ENCODE results near the gene OR4N5.
"Not testable (repeated sequence)": the region's sequence is repeated elsewhere in the genome, so short reads cannot be mapped to it uniquely, and the experiment has no call there.

OR4N5 gene

GRCh38 chr14:20144820-20145219 lies 6.2 kb downstream of the OR4N5 start:
- FAIRE-seq, result no peak

GRCh38 chr14:20164462-20164861 lies 25.8 kb downstream of the OR4N5 start:
- DNase-seq (ENCODE audit: insufficient read length, low spot score) (no peak), FAIRE-seq (no peak)
- TF ChIP-seq PAX5 (IDR thresholded peaks at IDR 0.05; ENCODE audit: insufficient read depth, low read length, severe bottlenecking), result no peak
- no peak for TF ChIP-seq POU2F2 (IDR thresholded peaks at IDR 0.05; ENCODE audit: low read depth, low read length)
- no peak for TF ChIP-seq POLR2A (IDR thresholded peaks at IDR 0.05; ENCODE audit: low read depth, low read length)
- TF ChIP-seq TAF1 (IDR thresholded peaks at IDR 0.05; ENCODE audit: low read depth, low read length), result no peak
- no peak for TF ChIP-seq POLR2AphosphoS5 (IDR thresholded peaks at IDR 0.05; ENCODE audit: low read depth, low read length)
- TF ChIP-seq SPI1 (IDR thresholded peaks at IDR 0.05; ENCODE audit: low read depth, low read length), result no peak

More at GRCh38 chr14:20144820-20145219, 6.2 kb downstream of the OR4N5 start:
- no peak for DNase-seq (ENCODE audit: insufficient read length, low spot score)
- no peak for TF ChIP-seq SPI1 (IDR thresholded peaks at IDR 0.05; ENCODE audit: low read depth, low read length)
- no peak for TF ChIP-seq POLR2AphosphoS5 (IDR thresholded peaks at IDR 0.05; ENCODE audit: low read depth, low read length)
- TF ChIP-seq POU2F2 (IDR thresholded peaks at IDR 0.05; ENCODE audit: low read depth, low read length), result no peak
- no peak for TF ChIP-seq POLR2A (IDR thresholded peaks at IDR 0.05; ENCODE audit: low read depth, low read length)
- no peak for TF ChIP-seq TAF1 (IDR thresholded peaks at IDR 0.05; ENCODE audit: low read depth, low read length)
- no peak for TF ChIP-seq PAX5 (IDR thresholded peaks at IDR 0.05; ENCODE audit: insufficient read depth, low read length, severe bottlenecking)

GRCh38 chr14:20167091-20167490 lies 28.5 kb downstream of the OR4N5 start:
- DNase-seq (ENCODE audit: insufficient read length, low spot score) (no peak), FAIRE-seq (no peak)
- TF ChIP-seq POLR2A (IDR thresholded peaks at IDR 0.05; ENCODE audit: low read depth, low read length) (no peak), TAF1 (IDR thresholded peaks at IDR 0.05; ENCODE audit: low read depth, low read length) (no peak), SPI1 (IDR thresholded peaks at IDR 0.05; ENCODE audit: low read depth, low read length) (no peak), POU2F2 (IDR thresholded peaks at IDR 0.05; ENCODE audit: low read depth, low read length) (no peak), POLR2AphosphoS5 (IDR thresholded peaks at IDR 0.05; ENCODE audit: low read depth, low read length) (no peak)

GRCh38 chr14:20169852-20170251 lies 31.2 kb downstream of the OR4N5 start:
- not testable (repeated sequence) for DNase-seq (ENCODE audit: insufficient read length, low spot score); FAIRE-seq

GRCh38 chr14:20174205-20174604 lies 35.6 kb downstream of the OR4N5 start:
- not testable (repeated sequence) for FAIRE-seq; DNase-seq (ENCODE audit: insufficient read length, low spot score)

- TF ChIP-seq TAF1 (IDR thresholded peaks at IDR 0.05; ENCODE audit: low read depth, low read length) (no peak), POLR2AphosphoS5 (IDR thresholded peaks at IDR 0.05; ENCODE audit: low read depth, low read length) (no peak), POLR2A (IDR thresholded peaks at IDR 0.05; ENCODE audit: low read depth, low read length) (no peak), PAX5 (IDR thresholded peaks at IDR 0.05; ENCODE audit: insufficient read depth, low read length, severe bottlenecking) (no peak), POU2F2 (IDR thresholded peaks at IDR 0.05; ENCODE audit: low read depth, low read length) (no peak), SPI1 (IDR thresholded peaks at IDR 0.05; ENCODE audit: low read depth, low read length) (no peak)
- no peak for DNase-seq (ENCODE audit: insufficient read length, low spot score)
- no peak for FAIRE-seq
Observed at GRCh38 chr14:20176330-20176729, 37.7 kb downstream of the OR4N5 start.

GRCh38 chr14:20177433-20177974 lies 38.9 kb downstream of the OR4N5 start:
- FAIRE-seq, result no peak
- no peak for DNase-seq (ENCODE audit: insufficient read length, low spot score)
- TF ChIP-seq TAF1 (IDR thresholded peaks at IDR 0.05; ENCODE audit: low read depth, low read length) (no peak), SPI1 (IDR thresholded peaks at IDR 0.05; ENCODE audit: low read depth, low read length) (no peak), POLR2AphosphoS5 (IDR thresholded peaks at IDR 0.05; ENCODE audit: low read depth, low read length) (no peak), POU2F2 (IDR thresholded peaks at IDR 0.05; ENCODE audit: low read depth, low read length) (no peak), PAX5 (IDR thresholded peaks at IDR 0.05; ENCODE audit: insufficient read depth, low read length, severe bottlenecking) (no peak), POLR2A (IDR thresholded peaks at IDR 0.05; ENCODE audit: low read depth, low read length) (no peak)

- no peak for TF ChIP-seq POLR2AphosphoS5 (IDR thresholded peaks at IDR 0.05; ENCODE audit: low read depth, low read length)
- no peak for TF ChIP-seq PAX5 (IDR thresholded peaks at IDR 0.05; ENCODE audit: insufficient read depth, low read length, severe bottlenecking)
- TF ChIP-seq SPI1 (IDR thresholded peaks at IDR 0.05; ENCODE audit: low read depth, low read length), result no peak
- no peak for TF ChIP-seq TAF1 (IDR thresholded peaks at IDR 0.05; ENCODE audit: low read depth, low read length)
- TF ChIP-seq POLR2A (IDR thresholded peaks at IDR 0.05; ENCODE audit: low read depth, low read length), result no peak
- TF ChIP-seq POU2F2 (IDR thresholded peaks at IDR 0.05; ENCODE audit: low read depth, low read length), result no peak
- FAIRE-seq (no peak), DNase-seq (ENCODE audit: insufficient read length, low spot score) (no peak)
Observed at GRCh38 chr14:20179218-20179617, 40.6 kb downstream of the OR4N5 start.

GRCh38 chr14:20179880-20180279 lies 41.3 kb downstream of the OR4N5 start:
- DNase-seq (ENCODE audit: insufficient read length, low spot score) (no peak), FAIRE-seq (no peak)
- TF ChIP-seq SPI1 (IDR thresholded peaks at IDR 0.05; ENCODE audit: low read depth, low read length) (no peak), PAX5 (IDR thresholded peaks at IDR 0.05; ENCODE audit: insufficient read depth, low read length, severe bottlenecking) (no peak), TAF1 (IDR thresholded peaks at IDR 0.05; ENCODE audit: low read depth, low read length) (no peak), POLR2A (IDR thresholded peaks at IDR 0.05; ENCODE audit: low read depth, low read length) (no peak)

GRCh38 chr14:20180486-20180885 lies 41.9 kb downstream of the OR4N5 start:
- TF ChIP-seq SPI1 (IDR thresholded peaks at IDR 0.05; ENCODE audit: low read depth, low read length) (no peak), PAX5 (IDR thresholded peaks at IDR 0.05; ENCODE audit: insufficient read depth, low read length, severe bottlenecking) (no peak), POU2F2 (IDR thresholded peaks at IDR 0.05; ENCODE audit: low read depth, low read length) (no peak), TAF1 (IDR thresholded peaks at IDR 0.05; ENCODE audit: low read depth, low read length) (no peak), POLR2AphosphoS5 (IDR thresholded peaks at IDR 0.05; ENCODE audit: low read depth, low read length) (no peak), POLR2A (IDR thresholded peaks at IDR 0.05; ENCODE audit: low read depth, low read length) (no peak)
- no peak for FAIRE-seq
- no peak for DNase-seq (ENCODE audit: insufficient read length, low spot score)
